Thoracic aorta (tissue), 2 donors: ENCODE results near the gene XAGE3. TPM values are rescaled to one million over a fixed set of nuclear protein-coding genes. Genes with fewer than 3 reads are reported as not detected.
"Not testable (repeated sequence)": the region's sequence is repeated elsewhere in the genome, so short reads cannot be mapped to it uniquely, and the experiment has no call there.

Experiments
- ATAC-seq: fragments of 150-250 bp; one replicate; pipeline ENCODE4 v1.8.0; 2017; ENCODE audit warnings: low read depth; ENCODE audit not compliant: insufficient number of reproducible peaks, low FRiP score
- DNase-seq: peaks from one replicate; pipeline ENCODE4 v3.0.0-alpha.2; 2020; ENCODE audit warnings: low spot score
- H3K27ac ChIP-seq, 2 donors: fragments of 200-600 bp; sonication (generic); 1 replicate in 1 of 2; 2 replicates in 1 of 2; pipeline ENCODE4 v1.5.1; 2016; ENCODE audit warnings: mild to moderate bottlenecking in 2 of 2, moderate library complexity in 2 of 2
- H3K27me3 ChIP-seq: fragments of 200-600 bp; sonication (generic); replicated peaks from 2 replicates; pipeline ENCODE4 v1.6.0; 2016; ENCODE audit warnings: mild to moderate bottlenecking; ENCODE audit not compliant: insufficient read depth
- H3K36me3 ChIP-seq: fragments of 200-600 bp; sonication (generic); one replicate; pipeline ENCODE4 v1.5.1; 2016
- H3K4me1 ChIP-seq, 2 donors: fragments of 200-600 bp; sonication (generic); 1 replicate in 1 of 2; 2 replicates in 1 of 2; pipeline versions ENCODE4 v1.5.1 to v1.6.0; 2016; ENCODE audit warnings: low read depth in 2 of 2, mild to moderate bottlenecking in 1 of 2; ENCODE audit not compliant: control insufficient read depth in 1 of 2
- H3K4me3 ChIP-seq: fragments of 200-600 bp; sonication (generic); 2 replicates; pipeline ENCODE4 v1.5.1; 2016; ENCODE audit warnings: mild to moderate bottlenecking
- H3K9me3 ChIP-seq: fragments of 200-600 bp; sonication (generic); 2 replicates; pipeline ENCODE4 v1.5.1; 2016
- total RNA-seq, 2 donors: library from RNA; depleted of rRNA; stranded (reverse); fragments of >200 nt; gene quantifications; one replicate each; pipeline versions ENCODE4 v1.1.0 to v1.2.3, GENCODE V29; 2016
- TF ChIP-seq, protein P1 (sequence below): fragments of 200-600 bp; sonication (generic); IDR thresholded peaks from one replicate; pipeline ENCODE4 v1.5.1; 2019; ENCODE audit warnings: antibody characterized with exemption

Gene XAGE3
- total RNA-seq, 2 donors from 2014 or later: not detected

DNA sequence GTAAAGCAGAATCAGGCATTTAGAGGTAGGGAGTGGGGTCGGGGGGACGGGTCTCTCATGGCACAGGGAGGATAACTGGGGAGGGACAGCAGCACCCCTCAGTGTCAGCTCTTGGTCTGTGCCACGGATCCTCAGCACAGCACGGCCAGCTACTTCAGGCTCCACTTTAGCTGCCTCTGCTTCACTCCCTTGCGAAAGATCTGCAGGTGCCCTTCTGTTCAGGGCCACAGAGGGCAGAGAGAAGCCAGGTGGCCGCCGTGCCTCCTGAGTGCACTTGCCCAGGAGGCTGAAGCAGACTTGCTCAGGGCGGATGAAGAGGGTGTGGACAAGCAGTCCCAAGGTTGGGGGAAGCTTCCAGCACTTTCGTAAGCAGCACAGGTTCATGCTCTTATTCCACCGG is 19.6 kb upstream of the XAGE3 start:
- not testable (repeated sequence) for H3K36me3 ChIP-seq, H3K27me3 ChIP-seq, H3K9me3 ChIP-seq, DNase-seq, H3K4me1 ChIP-seq, H3K4me3 ChIP-seq, ATAC-seq, H3K27ac ChIP-seq

DNA sequence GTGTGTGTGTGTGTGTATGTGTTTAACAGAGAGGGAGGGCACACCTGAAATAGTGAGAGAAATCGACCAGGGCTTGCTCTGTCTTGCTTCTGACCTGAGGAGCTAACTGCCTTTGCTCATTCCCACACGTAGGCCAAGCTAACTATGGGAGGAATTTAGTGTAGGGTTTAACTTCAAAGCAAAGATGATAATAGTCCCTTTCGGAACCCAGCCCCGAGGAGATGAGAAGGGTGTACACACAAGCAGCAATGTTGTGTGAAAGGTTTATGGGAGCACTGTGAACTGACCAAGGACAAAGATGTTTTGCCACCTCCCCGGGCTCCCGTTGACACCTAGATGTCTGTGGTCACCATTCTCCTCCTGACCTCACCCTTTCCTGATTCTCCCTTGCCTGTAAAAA is 8.5 kb upstream of the XAGE3 start:
- H3K27me3 ChIP-seq, H3K36me3 ChIP-seq, DNase-seq, H3K4me1 ChIP-seq, H3K27ac ChIP-seq, H3K4me3 ChIP-seq, ATAC-seq, H3K9me3 ChIP-seq: not testable (repeated sequence)

DNA sequence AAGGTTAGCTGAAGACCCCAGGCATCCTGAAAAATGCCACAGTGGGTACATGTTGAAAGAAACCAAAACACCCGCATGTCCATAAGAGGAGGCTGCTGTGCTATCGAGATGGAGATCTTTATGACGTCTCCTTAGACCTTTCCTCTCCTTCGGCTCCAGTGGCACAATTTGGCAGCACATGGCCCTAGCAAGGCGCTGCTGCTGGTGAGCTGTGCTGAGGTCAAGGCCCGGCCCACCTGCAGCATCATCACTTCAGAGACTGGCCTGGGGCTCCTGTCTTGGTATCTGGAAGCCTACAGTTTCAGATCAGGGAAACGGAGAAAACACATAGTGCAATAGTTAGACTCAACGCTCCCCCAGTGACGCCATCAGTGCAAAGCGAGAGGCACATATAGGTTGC is 7.6 kb upstream of the XAGE3 start:
- H3K36me3 ChIP-seq, H3K9me3 ChIP-seq, H3K4me3 ChIP-seq, H3K27me3 ChIP-seq, H3K4me1 ChIP-seq, H3K27ac ChIP-seq, DNase-seq, ATAC-seq: not testable (repeated sequence)

DNA sequence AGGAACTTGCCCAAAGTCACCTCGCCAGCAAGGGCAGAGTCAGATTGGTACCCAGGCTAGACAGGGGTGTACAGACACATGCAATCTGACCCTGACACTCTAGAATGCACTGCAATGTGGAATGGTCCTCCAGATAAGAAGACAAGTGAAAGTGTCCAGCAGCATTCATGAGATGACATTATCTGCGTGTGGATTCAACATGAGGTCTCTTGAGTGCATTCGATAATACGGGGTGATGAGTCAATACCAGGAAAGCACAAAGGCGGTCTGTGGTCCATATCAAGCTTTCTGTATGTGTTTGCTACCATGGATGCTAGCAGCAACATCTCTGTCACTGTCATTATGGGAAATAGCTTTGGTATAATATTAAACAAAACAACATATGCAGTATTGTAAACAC is 6.8 kb upstream of the XAGE3 start:
- DNase-seq (no peak), ATAC-seq (no peak)
- no peaks in the 10 kb centered on the region for H3K36me3 ChIP-seq
- H3K27ac ChIP-seq: no peak overlapping the region
- TF ChIP-seq, protein P1, sequence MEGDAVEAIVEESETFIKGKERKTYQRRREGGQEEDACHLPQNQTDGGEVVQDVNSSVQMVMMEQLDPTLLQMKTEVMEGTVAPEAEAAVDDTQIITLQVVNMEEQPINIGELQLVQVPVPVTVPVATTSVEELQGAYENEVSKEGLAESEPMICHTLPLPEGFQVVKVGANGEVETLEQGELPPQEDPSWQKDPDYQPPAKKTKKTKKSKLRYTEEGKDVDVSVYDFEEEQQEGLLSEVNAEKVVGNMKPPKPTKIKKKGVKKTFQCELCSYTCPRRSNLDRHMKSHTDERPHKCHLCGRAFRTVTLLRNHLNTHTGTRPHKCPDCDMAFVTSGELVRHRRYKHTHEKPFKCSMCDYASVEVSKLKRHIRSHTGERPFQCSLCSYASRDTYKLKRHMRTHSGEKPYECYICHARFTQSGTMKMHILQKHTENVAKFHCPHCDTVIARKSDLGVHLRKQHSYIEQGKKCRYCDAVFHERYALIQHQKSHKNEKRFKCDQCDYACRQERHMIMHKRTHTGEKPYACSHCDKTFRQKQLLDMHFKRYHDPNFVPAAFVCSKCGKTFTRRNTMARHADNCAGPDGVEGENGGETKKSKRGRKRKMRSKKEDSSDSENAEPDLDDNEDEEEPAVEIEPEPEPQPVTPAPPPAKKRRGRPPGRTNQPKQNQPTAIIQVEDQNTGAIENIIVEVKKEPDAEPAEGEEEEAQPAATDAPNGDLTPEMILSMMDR: no peak
- H3K9me3 ChIP-seq: no peaks in the 10 kb centered on the region
- no peaks in the 10 kb centered on the region for H3K4me1 ChIP-seq
- no peak overlapping the region for H3K4me3 ChIP-seq
- H3K27me3 ChIP-seq: no peaks in the 10 kb centered on the region

DNA sequence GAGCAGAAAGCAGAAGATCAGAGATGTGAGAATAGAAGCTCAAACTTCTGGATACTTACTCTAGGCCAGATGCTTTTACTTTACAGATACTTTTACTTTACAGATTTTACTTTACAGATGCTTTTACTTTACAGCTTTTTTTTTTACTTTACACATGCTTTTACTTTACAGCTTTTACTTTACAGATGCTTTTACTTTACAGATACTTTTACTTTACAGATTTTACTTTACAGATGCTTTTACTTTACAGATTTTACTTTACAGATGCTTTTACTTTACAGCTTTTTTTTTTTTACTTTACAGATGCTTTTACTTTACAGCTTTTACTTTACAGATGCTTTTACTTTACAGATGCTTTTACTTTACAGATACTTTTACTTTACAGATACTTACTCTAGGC is 5.9 kb upstream of the XAGE3 start:
- not testable (repeated sequence) for H3K9me3 ChIP-seq, H3K4me1 ChIP-seq, H3K36me3 ChIP-seq, H3K4me3 ChIP-seq, H3K27ac ChIP-seq, H3K27me3 ChIP-seq, ATAC-seq, DNase-seq

DNA sequence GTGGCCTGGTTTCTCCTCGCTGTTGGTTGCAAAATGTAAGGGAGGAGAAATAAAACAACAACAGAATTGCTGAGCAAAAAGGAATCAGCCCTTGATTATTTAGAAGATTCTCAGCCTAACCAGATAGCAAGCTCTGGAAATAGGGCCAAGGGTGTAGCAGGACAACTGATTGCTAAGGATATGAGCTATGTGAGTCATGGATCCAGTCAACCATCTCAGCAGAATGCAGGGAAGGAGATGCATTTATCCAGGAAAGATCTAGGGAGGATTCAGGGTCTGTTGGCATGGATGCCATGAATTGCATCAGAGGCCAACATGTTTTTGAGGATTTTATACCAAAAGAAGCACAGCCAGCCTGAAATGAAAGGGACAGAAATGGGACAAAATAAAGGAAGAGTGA is 2.2 kb upstream of the XAGE3 start:
- Histone ChIP-seq H3K36me3 (no peaks in the 10 kb centered on the region), H3K4me3 (no peak overlapping the region), H3K27me3 (no peaks in the 10 kb centered on the region), H3K27ac (no peak overlapping the region), H3K9me3 (no peaks in the 10 kb centered on the region), H3K4me1 (no peaks in the 10 kb centered on the region)
- ATAC-seq (no peak), DNase-seq (no peak)
- TF ChIP-seq, protein P1: no peak

DNA sequence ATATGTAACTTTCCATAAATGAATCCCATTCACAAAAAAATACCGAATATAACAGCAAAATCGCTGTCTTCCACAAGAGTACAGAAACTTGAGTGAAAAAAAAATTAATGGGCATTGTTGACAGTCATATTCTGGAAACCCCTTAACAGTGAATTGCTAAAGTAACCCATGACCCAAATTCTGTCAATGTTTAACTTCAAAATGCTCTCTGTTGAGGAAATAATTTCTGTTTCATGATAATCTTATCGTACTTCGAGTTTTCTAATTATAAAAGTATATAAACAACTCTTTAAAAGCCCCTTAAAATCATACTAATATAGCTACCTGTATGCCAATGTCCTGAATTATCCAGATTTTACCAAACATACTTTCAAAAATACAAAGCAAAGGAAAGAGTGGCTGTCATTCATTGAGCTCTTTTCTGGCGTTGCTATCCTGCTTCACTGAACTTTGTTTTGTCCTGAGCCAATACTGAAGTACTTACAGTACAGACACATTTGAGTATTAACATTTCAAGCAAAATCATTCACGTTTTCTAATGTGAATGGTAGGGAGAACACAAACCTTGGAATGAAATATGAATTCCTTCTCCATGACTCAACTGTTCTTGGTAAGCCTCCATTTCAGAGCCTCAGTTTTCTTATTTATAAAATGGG is 2.4 kb downstream of the XAGE3 start:
- Histone ChIP-seq H3K9me3 (no peaks in the 10 kb centered on the region), H3K4me3 (no peak overlapping the region), H3K27me3 (no peaks in the 10 kb centered on the region), H3K4me1 (no peaks in the 10 kb centered on the region), H3K36me3 (no peaks in the 10 kb centered on the region), H3K27ac (no peak overlapping the region)
- no peak for ATAC-seq
- DNase-seq: no peak
- TF ChIP-seq, protein P1: no peak

DNA sequence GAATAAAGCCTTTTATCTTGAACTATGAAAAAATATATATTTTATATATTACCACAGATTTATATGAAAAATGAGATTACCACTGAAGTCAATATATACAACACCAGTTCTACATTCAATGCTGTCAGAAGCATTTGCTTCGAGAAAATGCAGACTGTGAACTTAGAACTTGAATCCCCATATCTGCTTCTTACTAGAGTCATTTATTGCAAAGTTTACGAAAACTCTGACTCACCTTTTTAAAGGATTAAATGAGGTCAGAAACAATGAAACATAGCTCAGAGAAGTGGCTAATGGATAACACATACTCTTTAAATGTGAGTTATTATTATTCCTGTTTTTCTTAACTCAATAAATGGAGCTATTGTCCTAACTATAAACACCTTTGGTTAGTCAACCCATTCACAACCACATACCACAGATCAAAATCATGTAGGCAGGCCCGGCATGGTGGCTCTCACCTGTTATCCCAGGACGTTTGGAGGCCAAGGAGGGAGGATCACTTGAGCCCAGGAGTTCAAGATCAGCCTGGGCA is 10.8 kb downstream of the XAGE3 start:
- not testable (repeated sequence) for H3K27me3 ChIP-seq, H3K4me1 ChIP-seq, H3K4me3 ChIP-seq, ATAC-seq, H3K36me3 ChIP-seq, H3K27ac ChIP-seq, H3K9me3 ChIP-seq, DNase-seq
